HepG2 (cell line): ENCODE results near the gene RELB.

Source experiments
- CTCF ChIP-seq: sonication (generic); formaldehyde crosslinking; IDR thresholded peaks from 2 replicates; pipeline ENCODE4 v1.5.0; 2020; ENCODE audit warnings: mild to moderate bottlenecking, missing genetic modification reagents, moderate library complexity
- GTF2F1 ChIP-seq: fragments of 150-350 bp; IDR thresholded peaks from 2 replicates; pipeline ENCODE4 v1.6.1; 2014; ENCODE audit warnings: low read length
- NR2F6 ChIP-seq, 2 experiments: IDR thresholded peaks; 2 replicates each; pipeline ENCODE4 v1.6.1; 2016; ENCODE audit warnings: antibody characterized with exemption in 1 of 2, mild to moderate bottlenecking in 1 of 2
- TARDBP ChIP-seq: sonication (generic); formaldehyde crosslinking; IDR thresholded peaks from 2 replicates; pipeline ENCODE4 v1.8.0; 2022; ENCODE audit warnings: mild to moderate bottlenecking, missing genetic modification reagents
- ZNF652 ChIP-seq: IDR thresholded peaks from 2 replicates; pipeline ENCODE4 v1.6.1; 2016; ENCODE audit warnings: low read depth, borderline replicate concordance

DNA sequence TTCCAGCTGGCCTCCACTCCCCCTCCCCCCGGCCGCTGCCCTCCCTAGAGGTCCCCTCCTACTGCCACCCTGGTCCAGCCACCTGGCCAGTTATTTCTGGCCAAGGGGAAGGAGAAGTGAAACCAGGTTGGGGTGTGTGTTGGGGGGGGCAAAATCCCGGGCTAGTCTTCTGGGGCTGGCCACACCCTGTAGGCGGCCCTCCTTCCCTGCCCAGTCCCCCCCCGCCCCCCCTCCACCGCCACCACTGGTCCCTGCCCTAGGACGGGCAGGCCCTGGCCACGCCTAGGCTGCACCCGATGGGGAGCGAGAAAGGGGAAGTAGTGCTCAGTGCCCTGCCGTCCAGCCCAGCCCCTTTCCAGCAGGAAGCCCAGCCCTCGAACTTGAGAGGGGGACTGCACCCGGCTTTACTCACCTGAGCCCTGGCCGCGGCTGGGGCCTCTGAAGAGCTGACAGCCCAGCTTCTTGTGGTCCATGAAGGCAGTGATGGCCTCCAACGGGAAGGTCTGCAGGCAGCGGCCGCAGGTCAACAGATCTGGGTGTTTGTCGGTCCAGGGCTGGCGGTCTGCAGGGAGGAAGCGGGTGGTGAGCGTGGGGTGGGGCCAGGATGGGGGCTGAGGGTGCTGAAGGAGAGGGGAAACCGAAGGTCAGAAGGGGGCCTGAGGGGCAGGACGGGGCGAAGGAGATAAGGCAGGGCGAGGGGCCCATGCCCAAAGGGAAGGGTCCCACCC, 74.2 kb downstream of the RELB start:
- no peak for TF ChIP-seq TARDBP
- TF ChIP-seq CTCF (CRISPR knock-in tag), result no peak
- no peak for TF ChIP-seq ZNF652 (CRISPR knock-in tag)
- TF ChIP-seq NR2F6 (IDR thresholded peaks at IDR 0.05), result no peak
- TF ChIP-seq NR2F6 (CRISPR knock-in tag; IDR thresholded peaks at IDR 0.05), result no peak
- TF ChIP-seq GTF2F1, result no peak
